ENCODE data around the gene ZC3HAV1.

- no peak for TF ChIP-seq POLR2AphosphoS5 (IDR thresholded peaks at IDR 0.05)
- no peak for TF ChIP-seq CTCF (IDR thresholded peaks at IDR 0.05)
- no peak for TF ChIP-seq POLR2A (IDR thresholded peaks at IDR 0.05)
- TF ChIP-seq EP300 (IDR thresholded peaks at IDR 0.05), result no peak
Measured at GRCh38 chr7:139068544-139069399, 40.7 kb downstream of the ZC3HAV1 start.

Measured in upper lobe of left lung (tissue), 4 donors.